K562 (cell line): ENCODE data around the gene PRR29. TPM values are rescaled to one million over a fixed set of nuclear protein-coding genes. Genes with fewer than 3 reads are reported as not detected.

Experiments
- ADNP ChIP-seq: fragments of 200-800 bp; sonication (Bioruptor generic); IDR thresholded peaks from 2 replicates; pipeline ENCODE4 v1.6.1; 2016; ENCODE audit warnings: missing genetic modification characterization, missing compliant biosample characterization
- KDM4B ChIP-seq, 2 experiments: fragments of 450-650 bp in 1 of 2; sonication (generic) in 1 of 2; IDR thresholded peaks; 2 replicates each; pipeline ENCODE4 v1.6.1; 2016 to 2017; ENCODE audit warnings: borderline replicate concordance in 2 of 2, antibody characterized with exemption in 1 of 2, low read depth in 1 of 2, mild to moderate bottlenecking in 1 of 2
- polyA plus RNA-seq, 8 experiments: library from polyadenylated mRNA; depleted of rRNA in 4 of 8; stranded (reverse) in 5 of 8; unstranded in 3 of 8; fragments of >200 nt; fragmentation: Nextera tagmentation in 2 of 8; fragmentation: Illumina TruSeq in 1 of 8; extraction: Ambion mirVana in 2 of 8; extraction: Trizol in 1 of 8; gene quantifications; 2 replicates each; pipeline versions ENCODE4 v1.2.1 to v1.2.3, GENCODE V29; 2011 to 2014; ENCODE audit warnings: inconsistent platforms in 1 of 8, missing spikeins in 1 of 8
- total RNA-seq, 7 experiments: library from RNA; depleted of rRNA in 6 of 7; stranded (reverse); fragments of >200 nt in 6 of 7; fragmentation: Illumina TruSeq in 2 of 7; extraction: Trizol in 2 of 7; gene quantifications; 2 replicates each; pipeline versions ENCODE4 v1.2.1 to v1.2.3, GENCODE V29; 2011 to 2021; ENCODE audit warnings: low replicate concordance in 1 of 7
- TF ChIP-seq, protein P1 (sequence below), 3 experiments: fragments of 200-800 bp in 1 of 3; sonication (Bioruptor generic) in 1 of 3; sonication (generic) in 1 of 3; formaldehyde crosslinking in 1 of 3; IDR thresholded peaks; 2 replicates each; pipeline versions ENCODE4 v1.6.1 to v1.8.0; 2016 to 2022; ENCODE audit warnings: mild to moderate bottlenecking in 2 of 3, missing compliant biosample characterization in 2 of 3, missing genetic modification characterization in 2 of 3, missing genetic modification reagents in 1 of 3
- TF ChIP-seq, protein P2 (sequence below), 2 experiments: IDR thresholded peaks; 2 replicates each; pipeline ENCODE4 v1.6.1; 2011; ENCODE audit warnings: borderline replicate concordance in 1 of 2, control low read depth in 1 of 2, low read depth in 1 of 2, low read length in 1 of 2, mild to moderate bottlenecking in 1 of 2, mixed read lengths in 1 of 2, moderate library complexity in 1 of 2; ENCODE audit not compliant: insufficient read depth in 1 of 2, insufficient read length in 1 of 2, poor library complexity in 1 of 2, severe bottlenecking in 1 of 2; ENCODE audit errors: extremely low read depth in 1 of 2
- TF ChIP-seq, protein P3 (sequence below): fragments of 450-650 bp; IDR thresholded peaks from 2 replicates; pipeline ENCODE4 v1.6.1; 2016; ENCODE audit warnings: mild to moderate bottlenecking, moderate library complexity

Gene PRR29
- total and polyA plus RNA-seq, 9 of the 15 experiments (the other 6 are each of a cell fraction or from before 2014, with no cell fraction given) = 0.08 to 0.58 (median 0.15) TPM; not detected in 5

DNA sequence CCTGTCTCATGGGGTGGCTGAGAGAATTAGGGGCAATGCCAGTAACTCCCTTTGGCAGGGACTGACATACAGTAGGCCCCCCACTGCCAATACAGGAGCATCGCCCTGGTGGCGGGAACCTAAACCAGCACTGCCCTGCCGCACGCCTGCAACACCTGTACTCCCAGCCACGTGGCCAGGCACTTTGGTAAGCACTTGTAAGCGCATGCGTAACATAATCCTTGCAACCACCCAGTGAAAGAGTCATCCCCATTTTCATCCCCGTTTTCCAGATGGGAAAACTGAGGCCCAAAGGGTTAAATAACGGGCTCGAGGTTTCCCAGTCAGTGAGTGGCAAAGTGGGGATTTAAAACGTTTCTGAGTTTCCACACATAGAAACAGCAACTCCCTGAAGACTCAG is 42.9 kb upstream of the PRR29 start (continued):
- TF ChIP-seq ADNP (tag) = peak; percentile 74
- TF ChIP-seq, protein P1, sequence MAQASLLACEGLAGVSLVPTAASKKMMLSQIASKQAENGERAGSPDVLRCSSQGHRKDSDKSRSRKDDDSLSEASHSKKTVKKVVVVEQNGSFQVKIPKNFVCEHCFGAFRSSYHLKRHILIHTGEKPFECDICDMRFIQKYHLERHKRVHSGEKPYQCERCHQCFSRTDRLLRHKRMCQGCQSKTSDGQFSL (CRISPR knock-in tag; IDR thresholded peaks at IDR 0.05) = no peak
- TF ChIP-seq, protein P1 (tag; IDR thresholded peaks at IDR 0.05) = no peak
- TF ChIP-seq, protein P2, sequence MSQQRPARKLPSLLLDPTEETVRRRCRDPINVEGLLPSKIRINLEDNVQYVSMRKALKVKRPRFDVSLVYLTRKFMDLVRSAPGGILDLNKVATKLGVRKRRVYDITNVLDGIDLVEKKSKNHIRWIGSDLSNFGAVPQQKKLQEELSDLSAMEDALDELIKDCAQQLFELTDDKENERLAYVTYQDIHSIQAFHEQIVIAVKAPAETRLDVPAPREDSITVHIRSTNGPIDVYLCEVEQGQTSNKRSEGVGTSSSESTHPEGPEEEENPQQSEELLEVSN (IDR thresholded peaks at IDR 0.05; ENCODE audit: borderline replicate concordance in 1 of 2, extremely low read depth in 1 of 2, insufficient read depth in 1 of 2, insufficient read length in 1 of 2, low read depth in 1 of 2, low read length in 1 of 2, poor library complexity in 1 of 2, severe bottlenecking in 1 of 2) = peak in 1 of 2 experiments; percentile 17
- no peak for TF ChIP-seq KDM4B (IDR thresholded peaks at IDR 0.05; ENCODE audit: borderline replicate concordance in 2 of 2, low read depth in 1 of 2)
- TF ChIP-seq, protein P3, sequence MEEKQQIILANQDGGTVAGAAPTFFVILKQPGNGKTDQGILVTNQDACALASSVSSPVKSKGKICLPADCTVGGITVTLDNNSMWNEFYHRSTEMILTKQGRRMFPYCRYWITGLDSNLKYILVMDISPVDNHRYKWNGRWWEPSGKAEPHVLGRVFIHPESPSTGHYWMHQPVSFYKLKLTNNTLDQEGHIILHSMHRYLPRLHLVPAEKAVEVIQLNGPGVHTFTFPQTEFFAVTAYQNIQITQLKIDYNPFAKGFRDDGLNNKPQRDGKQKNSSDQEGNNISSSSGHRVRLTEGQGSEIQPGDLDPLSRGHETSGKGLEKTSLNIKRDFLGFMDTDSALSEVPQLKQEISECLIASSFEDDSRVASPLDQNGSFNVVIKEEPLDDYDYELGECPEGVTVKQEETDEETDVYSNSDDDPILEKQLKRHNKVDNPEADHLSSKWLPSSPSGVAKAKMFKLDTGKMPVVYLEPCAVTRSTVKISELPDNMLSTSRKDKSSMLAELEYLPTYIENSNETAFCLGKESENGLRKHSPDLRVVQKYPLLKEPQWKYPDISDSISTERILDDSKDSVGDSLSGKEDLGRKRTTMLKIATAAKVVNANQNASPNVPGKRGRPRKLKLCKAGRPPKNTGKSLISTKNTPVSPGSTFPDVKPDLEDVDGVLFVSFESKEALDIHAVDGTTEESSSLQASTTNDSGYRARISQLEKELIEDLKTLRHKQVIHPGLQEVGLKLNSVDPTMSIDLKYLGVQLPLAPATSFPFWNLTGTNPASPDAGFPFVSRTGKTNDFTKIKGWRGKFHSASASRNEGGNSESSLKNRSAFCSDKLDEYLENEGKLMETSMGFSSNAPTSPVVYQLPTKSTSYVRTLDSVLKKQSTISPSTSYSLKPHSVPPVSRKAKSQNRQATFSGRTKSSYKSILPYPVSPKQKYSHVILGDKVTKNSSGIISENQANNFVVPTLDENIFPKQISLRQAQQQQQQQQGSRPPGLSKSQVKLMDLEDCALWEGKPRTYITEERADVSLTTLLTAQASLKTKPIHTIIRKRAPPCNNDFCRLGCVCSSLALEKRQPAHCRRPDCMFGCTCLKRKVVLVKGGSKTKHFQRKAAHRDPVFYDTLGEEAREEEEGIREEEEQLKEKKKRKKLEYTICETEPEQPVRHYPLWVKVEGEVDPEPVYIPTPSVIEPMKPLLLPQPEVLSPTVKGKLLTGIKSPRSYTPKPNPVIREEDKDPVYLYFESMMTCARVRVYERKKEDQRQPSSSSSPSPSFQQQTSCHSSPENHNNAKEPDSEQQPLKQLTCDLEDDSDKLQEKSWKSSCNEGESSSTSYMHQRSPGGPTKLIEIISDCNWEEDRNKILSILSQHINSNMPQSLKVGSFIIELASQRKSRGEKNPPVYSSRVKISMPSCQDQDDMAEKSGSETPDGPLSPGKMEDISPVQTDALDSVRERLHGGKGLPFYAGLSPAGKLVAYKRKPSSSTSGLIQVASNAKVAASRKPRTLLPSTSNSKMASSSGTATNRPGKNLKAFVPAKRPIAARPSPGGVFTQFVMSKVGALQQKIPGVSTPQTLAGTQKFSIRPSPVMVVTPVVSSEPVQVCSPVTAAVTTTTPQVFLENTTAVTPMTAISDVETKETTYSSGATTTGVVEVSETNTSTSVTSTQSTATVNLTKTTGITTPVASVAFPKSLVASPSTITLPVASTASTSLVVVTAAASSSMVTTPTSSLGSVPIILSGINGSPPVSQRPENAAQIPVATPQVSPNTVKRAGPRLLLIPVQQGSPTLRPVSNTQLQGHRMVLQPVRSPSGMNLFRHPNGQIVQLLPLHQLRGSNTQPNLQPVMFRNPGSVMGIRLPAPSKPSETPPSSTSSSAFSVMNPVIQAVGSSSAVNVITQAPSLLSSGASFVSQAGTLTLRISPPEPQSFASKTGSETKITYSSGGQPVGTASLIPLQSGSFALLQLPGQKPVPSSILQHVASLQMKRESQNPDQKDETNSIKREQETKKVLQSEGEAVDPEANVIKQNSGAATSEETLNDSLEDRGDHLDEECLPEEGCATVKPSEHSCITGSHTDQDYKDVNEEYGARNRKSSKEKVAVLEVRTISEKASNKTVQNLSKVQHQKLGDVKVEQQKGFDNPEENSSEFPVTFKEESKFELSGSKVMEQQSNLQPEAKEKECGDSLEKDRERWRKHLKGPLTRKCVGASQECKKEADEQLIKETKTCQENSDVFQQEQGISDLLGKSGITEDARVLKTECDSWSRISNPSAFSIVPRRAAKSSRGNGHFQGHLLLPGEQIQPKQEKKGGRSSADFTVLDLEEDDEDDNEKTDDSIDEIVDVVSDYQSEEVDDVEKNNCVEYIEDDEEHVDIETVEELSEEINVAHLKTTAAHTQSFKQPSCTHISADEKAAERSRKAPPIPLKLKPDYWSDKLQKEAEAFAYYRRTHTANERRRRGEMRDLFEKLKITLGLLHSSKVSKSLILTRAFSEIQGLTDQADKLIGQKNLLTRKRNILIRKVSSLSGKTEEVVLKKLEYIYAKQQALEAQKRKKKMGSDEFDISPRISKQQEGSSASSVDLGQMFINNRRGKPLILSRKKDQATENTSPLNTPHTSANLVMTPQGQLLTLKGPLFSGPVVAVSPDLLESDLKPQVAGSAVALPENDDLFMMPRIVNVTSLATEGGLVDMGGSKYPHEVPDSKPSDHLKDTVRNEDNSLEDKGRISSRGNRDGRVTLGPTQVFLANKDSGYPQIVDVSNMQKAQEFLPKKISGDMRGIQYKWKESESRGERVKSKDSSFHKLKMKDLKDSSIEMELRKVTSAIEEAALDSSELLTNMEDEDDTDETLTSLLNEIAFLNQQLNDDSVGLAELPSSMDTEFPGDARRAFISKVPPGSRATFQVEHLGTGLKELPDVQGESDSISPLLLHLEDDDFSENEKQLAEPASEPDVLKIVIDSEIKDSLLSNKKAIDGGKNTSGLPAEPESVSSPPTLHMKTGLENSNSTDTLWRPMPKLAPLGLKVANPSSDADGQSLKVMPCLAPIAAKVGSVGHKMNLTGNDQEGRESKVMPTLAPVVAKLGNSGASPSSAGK = no peak
